Endometrial microvascular endothelial cells (primary cell): Measurements from ENCODE around the gene ADGRG6. TPM values are rescaled to one million over a fixed set of nuclear protein-coding genes. Genes with fewer than 3 reads are reported as not detected.

Source experiments
- in situ Hi-C: cut with HindIII; loops from 2 replicates; pipeline ENCODE4 v1.10.0; 2017; ENCODE audit warnings: low sequenced_read_pairs, low pct_unique_long_range_greater_than_20kb; ENCODE audit errors: inconsistent ontology term
- total RNA-seq: library from RNA; depleted of rRNA; stranded (reverse); fragments of >200 nt; gene quantifications from one replicate; pipeline ENCODE4 v1.2.3, GENCODE V29; 2015; ENCODE audit errors: inconsistent ontology term

ADGRG6 gene
- total RNA-seq, 1 donor from 2014 or later = 219 TPM

DNA sequence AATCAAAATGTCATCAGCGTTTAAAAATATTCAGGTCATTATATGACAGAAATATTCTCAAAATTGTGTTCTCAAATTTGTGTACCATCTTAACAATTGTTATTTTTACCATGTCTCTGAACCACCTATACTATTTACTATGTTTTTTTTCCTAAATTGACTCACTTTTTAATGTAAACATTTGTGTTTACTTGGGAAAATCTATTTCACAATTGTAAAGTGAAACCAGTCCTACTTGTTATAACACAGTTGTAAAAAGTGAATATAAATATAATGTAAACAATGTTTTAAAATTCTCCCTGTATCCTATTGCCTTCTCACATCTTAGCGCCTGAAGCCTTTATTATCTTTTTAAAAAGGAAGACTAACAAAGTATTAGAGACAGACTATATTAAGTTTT, 83.5 kb downstream of the ADGRG6 start:
- in situ Hi-C loops = loop anchor here (25.0 kb wide), 1 partner anchor 148 kb away; no protein-coding TSS in a partner anchor

DNA sequence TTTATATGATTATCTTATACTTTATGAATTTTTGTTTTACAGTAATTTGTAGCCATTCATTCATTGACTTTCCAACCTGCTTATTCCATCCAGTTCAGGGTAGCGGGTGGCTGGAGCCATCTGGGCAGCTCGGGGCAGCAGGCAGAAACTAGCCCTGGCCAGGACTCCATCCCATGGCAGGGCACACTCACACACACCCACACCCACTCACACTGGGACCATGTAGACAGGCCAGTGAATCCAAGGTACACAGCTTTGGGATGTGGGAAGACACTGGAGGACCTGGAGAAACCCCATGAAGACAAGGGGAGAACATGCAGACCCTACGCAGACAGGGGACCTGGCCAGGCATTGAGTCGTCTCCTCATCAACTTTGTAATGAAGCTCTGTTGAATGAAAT, 84.8 kb downstream of the ADGRG6 start:
- in situ Hi-C loops = loop anchor here (25.0 kb wide), 1 partner anchor 149 kb away; no protein-coding TSS in a partner anchor

GRCh38 chr6:142387997-142388815, 86.4 kb downstream of the ADGRG6 start:
- in situ Hi-C loops = loop anchor here (25.0 kb wide), 1 partner anchor 151 kb away; no protein-coding TSS in a partner anchor

GRCh38 chr6:142395266-142395665, 93.5 kb downstream of the ADGRG6 start:
- in situ Hi-C loops = loop anchor here (25.0 kb wide), 1 partner anchor 158 kb away; no protein-coding TSS in a partner anchor

- in situ Hi-C loops = loop anchor here (25.0 kb wide), 1 partner anchor 158 kb away; no protein-coding TSS in a partner anchor
Observed at GRCh38 chr6:142395768-142396231, 94.0 kb downstream of the ADGRG6 start.

GRCh38 chr6:142398353-142398752, 96.5 kb downstream of the ADGRG6 start:
- in situ Hi-C loops = loop anchor here (25.0 kb wide), 1 partner anchor 161 kb away; no protein-coding TSS in a partner anchor

DNA sequence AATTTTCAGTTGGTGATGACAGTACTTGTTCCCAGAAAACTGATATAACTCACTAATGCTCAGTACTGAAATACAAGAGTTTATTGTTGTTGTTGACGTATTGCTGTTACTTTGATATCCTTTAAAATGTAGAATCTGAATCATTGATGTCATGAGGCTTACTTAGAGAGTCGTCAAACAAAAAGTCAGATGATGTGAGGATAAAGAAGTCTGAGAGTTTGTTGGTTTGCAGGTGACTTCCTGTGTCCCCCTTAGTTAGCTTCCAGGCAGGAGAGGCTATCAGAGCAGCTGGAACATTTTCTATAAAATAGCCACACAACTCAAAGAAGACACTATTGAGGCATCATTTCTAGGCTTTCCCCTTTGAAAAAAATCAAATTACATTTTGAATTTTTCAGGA, 97.9 kb downstream of the ADGRG6 start:
- in situ Hi-C loops = loop anchor here (25.0 kb wide), 1 partner anchor 162 kb away; no protein-coding TSS in a partner anchor

DNA sequence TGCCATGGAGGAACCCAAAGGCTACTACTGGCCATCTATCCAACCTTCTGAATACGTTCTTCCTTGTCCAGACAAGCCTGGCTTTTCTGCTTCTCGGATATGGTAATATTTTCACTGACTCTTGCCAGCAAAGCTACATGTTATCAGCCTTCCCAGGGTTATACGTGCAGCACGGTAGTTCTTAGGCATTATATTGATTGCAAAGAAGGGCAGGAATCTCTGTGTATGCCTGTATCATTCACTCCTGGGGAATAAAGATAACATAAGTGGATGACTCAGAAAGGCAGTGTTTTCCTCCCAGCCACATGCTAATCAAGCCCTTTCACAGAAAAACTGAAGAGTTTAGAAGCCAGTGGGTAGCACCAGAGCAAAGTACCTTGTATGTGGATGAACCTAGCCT, 98.7 kb downstream of the ADGRG6 start:
- in situ Hi-C loops = no loop called here

GRCh38 chr6:142401838-142402237, 100.0 kb downstream of the ADGRG6 start:
- in situ Hi-C loops = no loop called here

DNA sequence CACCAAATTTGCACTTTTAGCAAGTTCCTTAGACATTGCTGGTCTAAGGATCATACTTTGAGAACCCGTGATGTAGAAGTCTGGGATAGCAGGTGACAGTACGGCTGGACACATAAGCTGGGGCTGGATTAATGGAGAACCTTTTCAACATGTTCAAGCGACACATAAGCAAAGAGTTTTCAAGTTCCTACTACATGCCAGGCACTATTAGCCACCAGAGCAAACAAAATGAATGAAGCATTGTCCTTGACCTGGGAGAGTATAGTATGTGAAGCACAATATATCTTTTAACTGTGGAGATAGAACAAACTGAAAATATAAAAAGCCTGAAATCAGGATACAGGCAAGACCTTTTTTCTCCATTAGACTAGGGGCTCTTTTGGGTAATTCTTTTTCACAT, 102.9 kb downstream of the ADGRG6 start:
- in situ Hi-C loops = no loop called here

DNA sequence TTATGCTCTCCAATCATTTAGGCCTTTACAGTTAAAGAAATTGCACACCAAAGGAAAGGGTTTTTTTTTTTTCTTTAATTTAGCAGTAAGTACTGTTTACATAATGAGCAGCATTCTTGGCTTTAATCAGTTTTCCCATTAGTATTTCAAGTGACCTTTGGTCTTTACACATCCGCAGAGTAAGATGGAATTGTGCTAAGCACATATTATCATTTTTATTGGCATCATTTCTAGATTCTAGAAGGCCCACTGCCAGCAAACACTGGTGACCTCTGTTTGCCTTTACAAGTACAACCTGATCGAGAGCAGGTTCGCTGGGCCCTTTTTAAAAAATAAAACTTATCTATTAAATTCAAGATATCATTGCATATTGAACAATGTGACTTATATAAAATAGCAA, 104.3 kb downstream of the ADGRG6 start:
- in situ Hi-C loops = no loop called here

GRCh38 chr6:142407685-142408273, 106.0 kb downstream of the ADGRG6 start:
- in situ Hi-C loops = no loop called here

- in situ Hi-C loops = no loop called here
Observed at GRCh38 chr6:142408409-142408808, 106.6 kb downstream of the ADGRG6 start.

DNA sequence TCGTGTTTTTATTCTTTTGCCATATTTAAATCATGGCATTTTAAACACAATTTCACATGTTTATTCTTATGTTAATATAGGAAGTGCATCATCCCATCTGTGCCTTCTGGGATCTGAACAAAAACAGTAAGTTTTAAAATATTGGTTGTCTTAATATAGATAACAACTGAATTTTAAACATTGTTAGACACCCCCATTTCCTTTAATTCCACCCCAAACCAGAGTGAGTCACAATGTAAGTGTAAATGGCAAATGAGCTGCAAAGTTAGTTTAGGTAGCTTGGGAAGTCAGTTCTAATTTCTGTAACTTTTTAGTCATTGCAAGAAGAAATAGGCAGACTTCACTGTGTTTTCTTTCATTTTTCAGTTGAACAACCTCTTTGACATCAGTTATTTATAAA, 108.0 kb downstream of the ADGRG6 start:
- in situ Hi-C loops = no loop called here

- in situ Hi-C loops = no loop called here
Observed at GRCh38 chr6:142411145-142411544, 109.3 kb downstream of the ADGRG6 start.

GRCh38 chr6:142412241-142412640, 110.4 kb downstream of the ADGRG6 start:
- in situ Hi-C loops = no loop called here

- in situ Hi-C loops = no loop called here
Observed at GRCh38 chr6:142412658-142413057, 110.9 kb downstream of the ADGRG6 start.

DNA sequence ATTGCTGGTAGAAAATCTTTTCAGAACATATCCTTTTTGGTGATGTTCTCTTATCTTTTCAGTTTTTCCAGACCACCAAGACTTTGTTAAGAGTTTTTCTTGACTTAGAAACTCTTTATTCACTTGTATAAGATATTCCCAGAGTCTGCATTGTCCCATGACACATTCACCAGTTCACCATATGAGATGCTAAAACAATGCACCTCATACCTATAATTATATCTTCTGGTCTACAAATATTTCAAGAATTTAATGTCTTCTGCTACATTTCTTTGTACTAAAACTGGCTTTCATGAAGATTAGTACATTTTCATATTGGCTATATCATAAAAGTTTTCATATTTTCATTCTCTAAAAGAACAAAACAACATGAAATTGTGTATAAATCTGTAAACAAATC, 111.3 kb downstream of the ADGRG6 start:
- in situ Hi-C loops = no loop called here

GRCh38 chr6:142414462-142415250, 112.8 kb downstream of the ADGRG6 start:
- in situ Hi-C loops = no loop called here
